Stimulated activated CD8-positive, alpha-beta memory T cell treated with anti-CD3 and anti-CD28 coated beads, Interleukin-2, amount 100 ng/mL, for 48 hours (primary cell): Measurements from ENCODE around the gene VPS54.

Source experiments
- DNase-seq, 2 donors: peaks; one replicate each; pipeline ENCODE4 v3.0.0-alpha.2; 2020; ENCODE audit warnings: low read depth in 2 of 2

VPS54 gene, protein sequence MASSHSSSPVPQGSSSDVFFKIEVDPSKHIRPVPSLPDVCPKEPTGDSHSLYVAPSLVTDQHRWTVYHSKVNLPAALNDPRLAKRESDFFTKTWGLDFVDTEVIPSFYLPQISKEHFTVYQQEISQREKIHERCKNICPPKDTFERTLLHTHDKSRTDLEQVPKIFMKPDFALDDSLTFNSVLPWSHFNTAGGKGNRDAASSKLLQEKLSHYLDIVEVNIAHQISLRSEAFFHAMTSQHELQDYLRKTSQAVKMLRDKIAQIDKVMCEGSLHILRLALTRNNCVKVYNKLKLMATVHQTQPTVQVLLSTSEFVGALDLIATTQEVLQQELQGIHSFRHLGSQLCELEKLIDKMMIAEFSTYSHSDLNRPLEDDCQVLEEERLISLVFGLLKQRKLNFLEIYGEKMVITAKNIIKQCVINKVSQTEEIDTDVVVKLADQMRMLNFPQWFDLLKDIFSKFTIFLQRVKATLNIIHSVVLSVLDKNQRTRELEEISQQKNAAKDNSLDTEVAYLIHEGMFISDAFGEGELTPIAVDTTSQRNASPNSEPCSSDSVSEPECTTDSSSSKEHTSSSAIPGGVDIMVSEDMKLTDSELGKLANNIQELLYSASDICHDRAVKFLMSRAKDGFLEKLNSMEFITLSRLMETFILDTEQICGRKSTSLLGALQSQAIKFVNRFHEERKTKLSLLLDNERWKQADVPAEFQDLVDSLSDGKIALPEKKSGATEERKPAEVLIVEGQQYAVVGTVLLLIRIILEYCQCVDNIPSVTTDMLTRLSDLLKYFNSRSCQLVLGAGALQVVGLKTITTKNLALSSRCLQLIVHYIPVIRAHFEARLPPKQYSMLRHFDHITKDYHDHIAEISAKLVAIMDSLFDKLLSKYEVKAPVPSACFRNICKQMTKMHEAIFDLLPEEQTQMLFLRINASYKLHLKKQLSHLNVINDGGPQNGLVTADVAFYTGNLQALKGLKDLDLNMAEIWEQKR

GRCh38 chr2:64019083-64019974 lies at the start of gene VPS54:
VPS54 (minus strand) TSS chr2:64019428; CDS start chr2:63983999, 35,429 bp downstream.
- peak; percentile 27 to 31 for DNase-seq

DNA sequence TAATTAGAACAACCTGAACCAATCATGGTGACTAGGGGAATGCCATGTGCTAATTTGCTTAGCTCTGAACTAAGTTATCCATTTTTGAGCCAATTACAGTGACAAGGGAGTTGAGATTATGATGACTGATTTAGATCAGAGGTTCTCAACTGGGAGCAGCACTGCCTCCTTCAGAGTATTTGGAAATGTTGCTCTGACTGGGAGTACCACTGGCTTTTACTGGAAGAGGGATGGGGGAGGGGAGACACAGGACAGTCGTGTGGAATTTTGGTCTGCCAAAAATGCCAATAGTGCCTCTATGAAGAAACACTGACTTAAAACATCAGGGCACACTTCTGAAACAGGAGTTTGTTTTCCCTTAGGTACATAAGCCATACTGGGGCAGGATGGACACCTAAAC lies 48.1 kb upstream of the VPS54 start:
- DNase-seq: no peak

DNA sequence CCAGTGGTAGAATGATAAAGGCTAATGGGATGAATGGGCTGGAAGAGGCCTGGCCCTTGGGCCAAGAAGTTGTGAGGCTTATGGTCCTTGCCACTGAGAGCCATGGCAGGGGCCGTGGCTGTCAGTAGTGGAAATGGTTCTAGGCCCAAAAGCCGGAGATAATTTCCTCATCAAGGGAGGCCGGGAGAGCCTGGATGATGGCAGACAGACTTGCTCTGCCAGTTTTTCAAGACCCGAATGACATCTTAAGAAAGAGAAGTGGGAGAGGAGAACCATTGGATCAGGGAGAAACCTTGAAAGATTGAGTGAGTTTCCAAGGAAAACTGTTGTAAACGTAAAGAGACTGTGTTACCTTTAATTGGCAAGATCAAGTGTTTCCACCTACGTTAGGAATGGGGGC lies 46.3 kb upstream of the VPS54 start:
- no peak for DNase-seq

GRCh38 chr2:64063924-64064331 lies 44.7 kb upstream of the VPS54 start:
- no peak for DNase-seq

DNA sequence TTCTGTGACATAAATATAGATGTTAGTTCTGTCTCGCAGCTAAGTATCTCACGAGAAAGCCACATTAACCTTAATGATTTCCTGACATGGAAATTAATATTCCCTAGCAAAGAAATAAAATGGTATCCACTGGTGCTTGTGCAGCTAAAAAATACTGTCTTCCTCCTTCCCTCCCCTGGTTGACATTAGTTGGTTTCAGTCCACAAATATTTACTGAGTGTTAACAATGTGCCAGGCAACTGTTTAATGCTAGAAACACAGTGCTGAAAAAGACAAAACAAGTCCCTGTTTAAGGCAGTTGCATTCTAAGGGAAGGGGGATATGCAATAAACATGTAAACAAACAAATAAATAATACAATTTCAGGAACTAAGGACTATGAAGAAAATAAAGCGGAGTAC lies 44.2 kb upstream of the VPS54 start:
- no peak for DNase-seq

DNA sequence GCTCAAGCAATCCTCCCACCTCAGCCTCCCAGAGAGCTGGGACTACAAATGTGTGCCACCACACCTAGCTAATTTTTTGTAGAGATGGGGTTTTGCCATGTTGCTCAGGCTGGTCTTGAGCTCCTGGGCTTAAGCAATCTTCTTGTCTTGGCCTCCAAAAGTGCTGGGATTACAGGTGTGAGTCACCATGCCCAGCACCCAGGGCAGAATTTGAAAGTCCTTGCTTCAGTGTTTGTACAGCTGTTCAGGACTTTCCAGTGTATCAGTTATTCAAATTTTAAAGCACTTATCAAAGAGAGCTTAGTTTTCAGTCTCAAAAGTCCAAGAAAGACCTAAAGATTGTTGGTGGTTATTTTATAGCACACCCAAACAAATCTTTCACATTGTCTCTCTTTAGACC lies 43.6 kb upstream of the VPS54 start:
- DNase-seq: no peak

GRCh38 chr2:64059270-64059669 lies 40.0 kb upstream of the VPS54 start:
- DNase-seq: no peak

GRCh38 chr2:64056021-64056420 lies 36.8 kb upstream of the VPS54 start:
- no peak for DNase-seq

DNA sequence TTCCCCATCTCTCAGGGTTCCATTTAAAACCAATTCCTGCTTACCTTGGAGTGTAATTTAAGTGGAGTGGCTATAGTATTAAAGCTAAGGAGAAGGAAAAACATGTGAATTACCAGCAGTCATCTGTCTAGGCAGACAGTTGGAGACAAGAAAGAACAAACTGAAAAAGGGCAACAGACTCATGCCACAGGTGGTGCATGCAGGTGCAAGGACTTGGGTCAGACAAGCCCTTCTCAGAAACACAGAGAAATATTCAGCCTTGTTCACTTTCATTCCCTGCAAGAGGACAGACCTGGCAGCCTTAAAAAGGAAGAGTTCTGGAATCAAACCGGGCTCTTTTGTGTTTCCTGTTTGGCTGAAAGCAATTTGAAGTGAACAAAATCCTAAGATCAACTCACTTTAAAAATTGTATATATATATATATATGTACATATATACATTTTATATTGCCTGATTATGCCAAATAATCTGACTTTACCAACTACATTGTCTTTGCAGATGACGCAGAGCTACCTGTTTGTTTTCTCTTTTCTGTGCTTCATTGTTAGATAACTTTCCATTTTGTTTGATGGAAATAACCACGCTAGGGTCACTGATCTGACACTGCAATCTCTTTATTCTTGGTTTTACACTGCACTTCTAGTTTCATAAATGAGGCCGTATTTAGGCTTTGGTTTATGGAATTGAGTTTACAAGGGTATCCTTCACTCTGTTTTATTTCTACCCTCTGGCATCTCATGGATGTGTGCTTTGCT lies 35.1 kb upstream of the VPS54 start:
- DNase-seq: no peak

GRCh38 chr2:64052463-64053241 lies 33.4 kb upstream of the VPS54 start:
- no peak for DNase-seq

DNA sequence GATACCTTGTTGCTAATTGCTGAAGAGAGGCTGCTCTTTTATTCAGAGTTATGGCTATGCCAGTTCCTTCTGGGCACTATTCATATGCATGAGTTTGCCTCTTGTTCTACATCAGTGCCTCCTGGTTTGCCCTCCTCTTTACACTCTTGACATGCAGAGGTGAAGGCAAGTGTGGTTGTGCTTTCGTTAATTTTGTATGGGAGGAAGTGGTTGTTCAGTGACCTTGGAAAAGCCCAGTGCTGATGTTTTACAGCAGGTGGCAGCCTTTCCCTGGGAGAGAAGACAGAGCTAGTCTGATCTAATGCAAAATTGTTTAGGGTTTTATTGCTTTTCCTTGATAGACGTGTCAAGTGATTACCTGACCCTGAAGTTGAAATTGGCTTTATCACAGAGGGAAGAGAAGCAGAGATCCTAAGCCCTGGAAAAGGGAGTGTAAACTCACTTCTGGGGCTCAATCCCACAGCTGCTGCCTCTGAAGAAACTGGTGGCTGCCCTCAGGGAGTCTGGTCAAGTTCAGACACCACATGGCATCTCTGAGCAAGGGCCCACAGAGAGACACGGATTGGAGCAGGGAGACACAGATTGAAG lies 30.5 kb upstream of the VPS54 start:
- DNase-seq: peak; percentile 18 to 40

GRCh38 chr2:64045938-64046337 lies 26.7 kb upstream of the VPS54 start:
- DNase-seq: no peak

GRCh38 chr2:64040161-64040560 lies 20.9 kb upstream of the VPS54 start:
- no peak for DNase-seq

DNA sequence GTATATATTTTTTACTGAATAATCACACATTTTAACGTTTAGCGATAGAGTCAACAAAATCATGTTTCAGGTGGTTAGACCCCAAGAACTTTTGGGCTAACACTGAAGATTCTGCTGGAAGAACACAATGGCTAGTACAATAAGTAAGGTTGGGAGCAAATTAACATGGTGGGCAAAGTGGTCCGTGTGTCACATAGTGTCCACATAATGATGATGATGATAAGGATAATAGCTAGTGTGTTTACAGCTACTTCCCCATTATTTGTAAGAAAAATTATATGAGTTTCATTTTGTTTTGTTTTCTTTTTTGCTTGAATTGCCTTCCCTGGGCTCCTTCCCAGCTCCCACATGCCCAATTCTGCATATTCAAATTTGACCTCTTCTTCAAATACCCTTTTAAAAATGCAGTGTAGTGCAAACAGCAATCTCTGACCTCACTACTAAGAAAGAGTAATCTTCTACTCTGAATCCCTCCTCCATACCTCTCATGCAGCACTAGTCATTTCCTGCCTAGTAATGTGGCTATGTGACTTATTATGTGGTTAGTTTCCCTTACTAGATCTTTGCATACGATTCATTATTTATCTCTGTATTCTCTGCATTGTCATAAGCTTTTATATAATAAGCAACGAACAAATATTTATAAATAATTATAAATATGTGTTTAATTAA lies 16.9 kb upstream of the VPS54 start:
- no peak for DNase-seq

DNA sequence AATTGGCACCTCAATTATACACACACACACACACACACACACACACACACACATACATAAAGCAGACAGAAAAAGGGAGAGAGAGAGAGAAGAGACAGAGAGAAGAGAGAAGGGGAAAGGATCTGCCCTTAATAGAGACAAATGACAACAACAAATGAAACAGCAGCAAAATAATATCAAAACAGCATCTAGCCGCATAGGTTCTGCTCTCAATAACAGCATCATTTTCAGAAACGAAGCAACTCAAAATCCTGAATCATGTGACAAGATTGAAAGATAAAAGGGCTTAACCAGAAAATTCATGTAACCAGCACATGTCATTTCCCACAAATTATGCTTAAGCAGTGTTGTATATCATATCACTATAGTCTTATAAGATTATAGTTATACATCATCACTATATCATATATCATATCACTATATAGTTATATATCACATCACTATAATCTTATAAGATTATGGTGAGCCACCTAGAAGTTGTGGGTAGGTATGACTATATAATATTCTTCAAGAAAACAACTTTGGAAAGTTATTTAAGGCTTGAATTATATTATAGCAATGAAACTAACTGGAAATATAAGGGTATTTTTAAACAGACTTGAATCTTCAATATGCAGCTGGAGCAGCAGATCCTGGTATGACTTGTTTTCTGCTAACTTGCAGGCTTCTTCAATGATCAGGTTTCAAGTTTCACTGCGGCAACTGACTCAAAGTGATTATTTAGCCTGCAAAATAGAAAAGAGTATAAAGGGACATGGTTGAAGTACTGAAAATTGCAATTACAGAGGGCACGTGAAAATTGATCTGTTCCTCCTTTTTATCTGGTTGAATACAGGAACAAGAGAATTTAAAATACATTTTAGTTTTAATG lies 16.1 kb upstream of the VPS54 start:
- DNase-seq: no peak

GRCh38 chr2:64029116-64029665 lies 10.0 kb upstream of the VPS54 start:
- DNase-seq: no peak

DNA sequence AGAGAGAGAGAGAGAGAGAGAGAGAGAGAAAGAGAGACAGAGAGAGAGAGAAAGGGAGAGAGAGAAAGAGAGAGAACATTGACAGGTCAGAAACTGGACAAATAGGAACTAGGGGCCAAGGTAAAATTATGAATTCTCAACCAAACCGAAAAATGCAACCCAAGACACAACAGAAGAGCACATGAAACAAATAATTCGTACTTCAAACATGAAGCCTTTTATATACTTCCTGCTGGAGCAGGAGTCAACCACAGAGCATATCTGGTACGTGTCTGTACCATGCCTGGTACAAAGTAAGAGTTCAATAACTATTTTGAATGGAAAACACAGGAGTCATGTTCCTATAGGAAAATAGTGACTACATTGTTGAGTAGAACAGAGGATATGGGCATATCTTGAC lies 6.5 kb upstream of the VPS54 start:
- DNase-seq: no peak
